ENCODE data around the gene SNX25. TPM values are rescaled to one million over a fixed set of nuclear protein-coding genes. Genes with fewer than 3 reads are reported as not detected.

Gene SNX25
- polyA plus RNA-seq, 1 donor (not counting 4 experiments of a cell fraction or from before 2014, with no cell fraction given) = 5.0 TPM

DNA sequence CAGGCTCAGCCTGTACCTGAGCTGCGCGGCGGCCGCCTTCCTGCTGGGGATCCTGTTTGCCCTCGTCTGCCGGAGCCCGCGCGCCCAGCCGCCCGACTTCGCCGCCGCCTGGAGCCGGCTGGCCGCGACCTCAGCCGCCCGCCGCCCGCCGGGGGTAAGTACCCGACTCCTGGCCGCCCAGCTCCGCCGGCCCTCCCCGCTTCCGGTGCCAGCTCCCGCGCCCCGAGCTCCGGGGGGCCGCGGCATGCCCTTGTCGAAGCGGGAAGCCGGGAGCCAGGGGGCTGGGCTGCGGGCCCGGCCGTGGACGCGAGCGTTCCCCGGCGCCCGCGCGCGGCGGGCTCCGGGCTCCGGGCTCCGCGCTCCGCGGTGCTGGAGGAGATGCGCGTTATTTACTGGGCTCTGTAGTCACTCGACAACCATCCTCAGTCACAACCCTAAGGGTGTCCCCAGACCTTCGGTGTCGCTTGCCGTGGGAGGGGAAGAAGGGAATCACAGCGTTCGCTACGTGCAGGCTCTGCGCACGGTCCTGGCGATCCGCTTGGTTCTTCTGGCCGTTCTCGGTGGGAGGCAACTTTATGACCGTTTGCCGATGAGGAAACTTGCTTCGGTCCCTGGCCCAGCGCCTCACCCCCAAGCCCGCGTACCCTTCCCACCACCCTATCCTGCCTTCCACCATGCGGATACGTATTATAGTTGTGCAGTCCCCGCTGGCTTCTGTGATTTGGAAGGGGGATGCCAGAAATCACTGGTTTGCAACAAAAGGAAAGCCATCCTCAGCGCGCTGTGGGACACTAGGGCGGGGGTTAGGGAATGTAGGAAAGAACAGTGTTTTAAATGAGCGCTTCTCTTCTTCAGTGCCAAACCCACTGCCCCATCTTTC lies 944 bp downstream of the SNX25 start:
- DNase-seq (ENCODE audit: low read depth, low spot score) (no peak), FAIRE-seq (no peak)
- Histone ChIP-seq H3K4me2 (ENCODE audit: control insufficient read depth, extremely low read depth, insufficient read depth, low read depth, low read length) (peak overlapping the region; percentile 83), H3K4me1 (ENCODE audit: control insufficient read depth, extremely low read depth, insufficient read depth, low read length) (peaks cover 13% of the 10 kb centered on the region), H3K79me2 (ENCODE audit: control insufficient read depth, insufficient read depth, low read length) (peaks cover 3% of the 10 kb centered on the region), H3K36me3 (ENCODE audit: control insufficient read depth in 2 of 2, extremely low read depth in 1 of 2, insufficient read depth in 2 of 2, low read length in 2 of 2) (no peaks in the 10 kb centered on the region), H3K27me3 (ENCODE audit: control insufficient read depth, extremely low read depth, insufficient read depth, low read length) (no peaks in the 10 kb centered on the region), H3K9me1 (ENCODE audit: control insufficient read depth, extremely low read depth, insufficient read depth, low read length) (no peaks in the 10 kb centered on the region), H3K27ac (ENCODE audit: control insufficient read depth, insufficient read depth, low read length) (peak overlapping the region; percentile 54), H3K9ac (ENCODE audit: control insufficient read depth, extremely low read depth, insufficient read depth, low read length) (peak overlapping the region; percentile 81), H2AFZ (ENCODE audit: control insufficient read depth, low read length) (peak overlapping the region; percentile 92), H3K9me3 (ENCODE audit: control insufficient read depth, low read depth, low read length) (no peaks in the 10 kb centered on the region), H4K20me1 (ENCODE audit: control insufficient read depth, extremely low read depth, insufficient read depth, low read length) (no peaks in the 10 kb centered on the region), H3K4me3 (ENCODE audit: control insufficient read depth in 2 of 3, extremely low read depth in 1 of 3, insufficient read depth in 2 of 3, low read depth in 1 of 3, low read length in 3 of 3) (peak overlapping the region; percentile 55 to 87 (median 76))
- TF ChIP-seq, protein P1, sequence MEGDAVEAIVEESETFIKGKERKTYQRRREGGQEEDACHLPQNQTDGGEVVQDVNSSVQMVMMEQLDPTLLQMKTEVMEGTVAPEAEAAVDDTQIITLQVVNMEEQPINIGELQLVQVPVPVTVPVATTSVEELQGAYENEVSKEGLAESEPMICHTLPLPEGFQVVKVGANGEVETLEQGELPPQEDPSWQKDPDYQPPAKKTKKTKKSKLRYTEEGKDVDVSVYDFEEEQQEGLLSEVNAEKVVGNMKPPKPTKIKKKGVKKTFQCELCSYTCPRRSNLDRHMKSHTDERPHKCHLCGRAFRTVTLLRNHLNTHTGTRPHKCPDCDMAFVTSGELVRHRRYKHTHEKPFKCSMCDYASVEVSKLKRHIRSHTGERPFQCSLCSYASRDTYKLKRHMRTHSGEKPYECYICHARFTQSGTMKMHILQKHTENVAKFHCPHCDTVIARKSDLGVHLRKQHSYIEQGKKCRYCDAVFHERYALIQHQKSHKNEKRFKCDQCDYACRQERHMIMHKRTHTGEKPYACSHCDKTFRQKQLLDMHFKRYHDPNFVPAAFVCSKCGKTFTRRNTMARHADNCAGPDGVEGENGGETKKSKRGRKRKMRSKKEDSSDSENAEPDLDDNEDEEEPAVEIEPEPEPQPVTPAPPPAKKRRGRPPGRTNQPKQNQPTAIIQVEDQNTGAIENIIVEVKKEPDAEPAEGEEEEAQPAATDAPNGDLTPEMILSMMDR (optimal IDR thresholded peaks at IDR 0.05 in 1 of 3, IDR thresholded peaks at IDR 0.05 in 1 of 3, conservative IDR thresholded peaks at IDR 0.05 in 1 of 3; ENCODE audit: extremely low read depth in 1 of 3, insufficient read depth in 2 of 3, low read length in 3 of 3) = no peak
- peak; percentile 61 for TF ChIP-seq EZH2 (IDR thresholded peaks at IDR 0.05; ENCODE audit: low read length)
- dilution Hi-C loops (cut with MboI; ENCODE audit: extremely low pct_ligation_motif_present, low sequenced_read_pairs) = no loop called here

DNA sequence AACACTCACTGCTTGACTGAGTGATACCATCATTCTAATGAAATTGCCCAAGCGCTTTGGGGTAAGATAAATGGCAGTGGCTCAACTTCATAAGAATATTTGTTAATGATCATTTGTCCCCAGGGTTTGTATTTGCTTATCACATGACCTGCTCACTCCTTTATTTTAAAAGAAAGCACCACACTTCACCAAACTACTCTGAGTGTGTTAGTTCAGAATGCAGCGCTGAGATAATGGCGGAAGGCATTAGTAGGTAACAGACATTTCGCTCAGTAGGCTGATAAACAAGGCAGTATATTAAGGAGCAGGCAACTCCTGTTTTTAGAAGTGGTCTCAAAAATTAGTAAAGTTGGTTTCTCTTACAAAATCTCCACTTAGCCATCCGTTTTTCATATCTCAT lies 1.6 kb downstream of the SNX25 start:
- no peak for FAIRE-seq
- H4K20me1 ChIP-seq (ENCODE audit: control insufficient read depth, extremely low read depth, insufficient read depth, low read length) = no peaks in the 10 kb centered on the region
- peak overlapping the region; percentile 55 to 87 (median 76) for H3K4me3 ChIP-seq (ENCODE audit: control insufficient read depth in 2 of 3, extremely low read depth in 1 of 3, insufficient read depth in 2 of 3, low read depth in 1 of 3, low read length in 3 of 3)
- peak overlapping the region; percentile 83 for H3K4me2 ChIP-seq (ENCODE audit: control insufficient read depth, extremely low read depth, insufficient read depth, low read depth, low read length)
- peaks cover 3% of the 10 kb centered on the region for H3K79me2 ChIP-seq (ENCODE audit: control insufficient read depth, insufficient read depth, low read length)
- no peak overlapping the region for H2AFZ ChIP-seq (ENCODE audit: control insufficient read depth, low read length)
- no peaks in the 10 kb centered on the region for H3K9me1 ChIP-seq (ENCODE audit: control insufficient read depth, extremely low read depth, insufficient read depth, low read length)
- no peaks in the 10 kb centered on the region for H3K9me3 ChIP-seq (ENCODE audit: control insufficient read depth, low read depth, low read length)
- H3K4me1 ChIP-seq (ENCODE audit: control insufficient read depth, extremely low read depth, insufficient read depth, low read length) = peaks cover 13% of the 10 kb centered on the region
- TF ChIP-seq, protein P1 (optimal IDR thresholded peaks at IDR 0.05 in 1 of 3, IDR thresholded peaks at IDR 0.05 in 1 of 3, conservative IDR thresholded peaks at IDR 0.05 in 1 of 3; ENCODE audit: extremely low read depth in 1 of 3, insufficient read depth in 2 of 3, low read length in 3 of 3) = no peak
- no peak for TF ChIP-seq EZH2 (IDR thresholded peaks at IDR 0.05; ENCODE audit: low read length)
- peak overlapping the region; percentile 81 for H3K9ac ChIP-seq (ENCODE audit: control insufficient read depth, extremely low read depth, insufficient read depth, low read length)
- H3K36me3 ChIP-seq (ENCODE audit: control insufficient read depth in 2 of 2, extremely low read depth in 1 of 2, insufficient read depth in 2 of 2, low read length in 2 of 2) = no peaks in the 10 kb centered on the region
- no peaks in the 10 kb centered on the region for H3K27me3 ChIP-seq (ENCODE audit: control insufficient read depth, extremely low read depth, insufficient read depth, low read length)
- no peak for DNase-seq (ENCODE audit: low read depth, low spot score)
- dilution Hi-C loops (cut with MboI; ENCODE audit: extremely low pct_ligation_motif_present, low sequenced_read_pairs) = no loop called here
- H3K27ac ChIP-seq (ENCODE audit: control insufficient read depth, insufficient read depth, low read length) = no peak overlapping the region
